HG02571 (cell line): Measurements from ENCODE around the gene GNRH2.
A peak's percentile ranks its signal among the peaks of the same experiment; 100 is the strongest.
"Not testable (repeated sequence)": the region's sequence is repeated elsewhere in the genome, so short reads cannot be mapped to it uniquely, and the experiment has no call there.

Experiments
- ATAC-seq: cut with Tn5 transposase; IDR thresholded peaks from one replicate; pipeline ENCODE4 v1.9.1; 2021; ENCODE audit warnings: mild to moderate bottlenecking, moderate library complexity; ENCODE audit not compliant: unreplicated experiment

Gene GNRH2

DNA sequence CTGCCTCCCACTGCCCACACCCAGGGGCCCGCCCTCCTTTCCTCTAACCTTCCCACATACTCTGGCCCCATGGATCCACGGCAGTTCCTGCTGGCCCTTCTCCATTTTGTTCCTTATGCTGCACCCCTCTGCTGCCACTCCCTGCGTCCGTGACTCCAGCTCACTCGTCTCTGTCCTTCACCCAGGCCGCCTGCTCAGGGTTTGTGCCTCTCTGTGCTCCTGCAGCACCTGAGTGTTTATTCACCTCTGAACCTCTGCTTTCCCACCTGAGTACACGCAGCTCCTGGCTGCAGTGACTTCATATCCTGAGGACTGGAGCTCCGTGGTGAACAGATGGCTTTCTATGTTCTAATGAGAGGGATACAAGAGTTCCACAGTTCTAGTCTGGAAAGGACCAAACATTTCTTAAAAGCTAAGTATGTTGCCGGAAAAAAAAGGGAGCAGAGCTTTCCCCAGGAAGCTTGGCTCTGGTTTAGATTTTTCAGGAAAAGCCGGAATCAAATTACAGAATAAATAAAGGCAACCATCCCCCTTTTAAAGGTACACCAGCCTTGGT is 1.5 kb upstream of the GNRH2 start:
- no peak for ATAC-seq

DNA sequence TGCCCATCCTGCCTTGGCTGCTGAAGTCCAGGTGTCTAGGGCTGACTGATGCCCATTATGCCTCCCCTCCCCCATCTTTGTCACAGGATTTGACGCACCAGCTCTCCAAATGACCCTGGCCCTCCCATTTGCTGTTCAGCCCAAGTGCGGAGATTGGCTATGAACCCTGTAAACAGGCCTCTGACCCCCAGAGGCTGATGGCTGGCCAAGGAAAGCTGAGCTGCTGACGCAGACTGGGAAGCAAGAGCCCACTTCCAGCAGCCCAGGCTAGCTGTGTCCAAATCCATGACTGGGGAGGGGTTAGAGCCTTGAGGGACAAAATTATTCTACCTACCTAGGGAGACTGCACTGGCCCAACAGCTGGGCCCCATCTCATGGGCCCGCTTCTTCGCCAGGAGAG is 797 bp upstream of the GNRH2 start:
- ATAC-seq, result no peak

DNA sequence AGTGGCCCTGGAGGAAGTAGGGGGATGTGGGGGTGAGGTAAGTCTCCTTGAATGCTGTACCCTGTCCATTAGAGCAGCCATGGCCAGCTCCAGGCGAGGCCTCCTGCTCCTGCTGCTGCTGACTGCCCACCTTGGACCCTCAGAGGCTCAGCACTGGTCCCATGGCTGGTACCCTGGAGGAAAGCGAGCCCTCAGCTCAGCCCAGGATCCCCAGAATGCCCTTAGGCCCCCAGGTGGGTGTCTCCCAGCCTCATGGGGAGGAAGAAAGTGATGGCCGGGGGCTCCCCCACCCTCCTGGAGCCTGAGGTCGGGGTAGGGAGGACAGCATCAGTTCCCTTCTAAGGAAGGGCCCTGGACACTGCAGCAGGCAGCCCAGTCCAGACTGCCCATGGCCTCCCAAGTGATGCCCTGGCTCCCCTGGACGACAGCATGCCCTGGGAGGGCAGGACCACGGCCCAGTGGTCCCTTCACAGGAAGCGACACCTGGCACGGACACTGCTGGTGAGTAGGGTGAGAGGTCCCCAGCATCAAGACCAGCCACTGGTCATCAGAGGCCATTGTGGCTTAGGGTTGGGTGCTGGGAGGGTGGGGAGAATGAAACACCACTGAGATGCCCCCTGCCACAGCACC is 1.0 kb downstream of the GNRH2 start:
- no peak for ATAC-seq

DNA sequence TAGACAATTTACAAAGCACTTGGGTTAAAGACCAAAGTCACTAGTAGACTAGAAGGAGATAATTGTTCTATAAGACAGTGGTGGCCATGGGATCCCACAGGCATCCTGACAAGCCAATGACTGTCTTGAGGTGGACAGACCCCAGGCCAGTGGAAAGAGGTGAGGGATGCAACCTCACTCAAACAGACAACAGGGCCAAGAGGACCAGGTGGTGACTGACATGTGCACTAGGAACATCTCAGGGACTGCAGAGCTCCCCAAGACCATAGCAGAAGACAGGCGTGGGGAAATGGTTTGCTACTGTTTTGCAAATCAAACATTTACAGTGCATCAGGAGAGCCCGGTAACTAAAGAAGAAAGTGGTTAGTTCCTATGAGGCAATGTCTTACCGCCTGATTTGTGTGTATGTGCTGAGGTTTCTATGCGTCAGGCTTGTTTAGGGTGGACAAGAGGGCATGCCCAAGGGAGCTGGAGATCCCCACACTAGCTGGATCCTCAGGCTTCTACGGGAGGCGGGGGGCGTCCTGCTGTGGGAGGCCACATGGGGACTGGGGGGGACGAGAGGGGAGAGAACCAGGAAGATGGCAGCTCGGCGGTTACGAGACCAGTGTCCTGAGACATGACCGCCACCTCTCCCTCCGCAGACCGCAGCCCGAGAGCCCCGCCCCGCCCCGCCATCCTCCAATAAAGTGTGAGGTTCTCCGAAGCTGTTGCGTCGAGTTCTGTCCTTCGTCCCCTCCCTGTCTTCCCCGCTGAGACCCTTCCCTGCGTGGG is 1.8 kb downstream of the GNRH2 start:
- peak; percentile 47 for ATAC-seq

DNA sequence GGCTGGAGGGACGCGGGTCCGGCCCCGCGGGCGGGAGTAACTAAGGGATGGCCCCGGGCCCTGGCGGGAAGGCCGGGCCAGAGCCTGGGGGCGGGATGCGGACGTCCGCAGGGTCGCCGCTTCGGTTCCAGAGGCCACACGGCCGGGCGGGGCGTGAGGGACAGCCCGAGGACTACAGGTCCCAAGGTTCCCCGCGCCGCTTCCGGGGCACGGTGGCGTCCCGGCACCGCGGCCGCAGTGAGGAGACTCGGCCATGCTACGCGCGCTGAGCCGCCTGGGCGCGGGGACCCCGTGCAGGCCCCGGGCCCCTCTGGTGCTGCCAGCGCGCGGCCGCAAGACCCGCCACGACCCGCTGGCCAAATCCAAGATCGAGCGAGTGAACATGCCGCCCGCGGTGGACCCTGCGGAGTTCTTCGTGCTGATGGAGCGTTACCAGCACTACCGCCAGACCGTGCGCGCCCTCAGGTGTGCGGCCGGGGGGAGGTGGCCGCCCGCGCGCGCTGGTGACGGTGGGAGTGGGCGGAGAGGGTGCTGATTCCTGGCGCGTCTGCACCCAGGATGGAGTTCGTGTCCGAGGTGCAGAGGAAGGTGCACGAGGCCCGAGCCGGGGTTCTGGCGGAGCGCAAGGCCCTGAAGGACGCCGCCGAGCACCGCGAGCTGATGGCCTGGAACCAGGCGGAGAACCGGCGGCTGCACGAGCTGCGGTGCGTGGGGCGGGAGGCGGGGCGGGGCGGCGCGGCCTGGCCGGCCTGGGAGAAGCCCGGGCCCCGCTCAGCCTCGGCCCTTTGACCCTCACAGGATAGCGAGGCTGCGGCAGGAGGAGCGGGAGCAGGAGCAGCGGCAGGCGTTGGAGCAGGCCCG is 2.6 kb downstream of the GNRH2 start, which contains the start of gene MRPS26:
MRPS26 (plus strand) TSS at position 237 of the 861 bp plus-strand sequence; CDS start at position 254, 17 bp downstream.
- peak; percentile 82 for ATAC-seq

DNA sequence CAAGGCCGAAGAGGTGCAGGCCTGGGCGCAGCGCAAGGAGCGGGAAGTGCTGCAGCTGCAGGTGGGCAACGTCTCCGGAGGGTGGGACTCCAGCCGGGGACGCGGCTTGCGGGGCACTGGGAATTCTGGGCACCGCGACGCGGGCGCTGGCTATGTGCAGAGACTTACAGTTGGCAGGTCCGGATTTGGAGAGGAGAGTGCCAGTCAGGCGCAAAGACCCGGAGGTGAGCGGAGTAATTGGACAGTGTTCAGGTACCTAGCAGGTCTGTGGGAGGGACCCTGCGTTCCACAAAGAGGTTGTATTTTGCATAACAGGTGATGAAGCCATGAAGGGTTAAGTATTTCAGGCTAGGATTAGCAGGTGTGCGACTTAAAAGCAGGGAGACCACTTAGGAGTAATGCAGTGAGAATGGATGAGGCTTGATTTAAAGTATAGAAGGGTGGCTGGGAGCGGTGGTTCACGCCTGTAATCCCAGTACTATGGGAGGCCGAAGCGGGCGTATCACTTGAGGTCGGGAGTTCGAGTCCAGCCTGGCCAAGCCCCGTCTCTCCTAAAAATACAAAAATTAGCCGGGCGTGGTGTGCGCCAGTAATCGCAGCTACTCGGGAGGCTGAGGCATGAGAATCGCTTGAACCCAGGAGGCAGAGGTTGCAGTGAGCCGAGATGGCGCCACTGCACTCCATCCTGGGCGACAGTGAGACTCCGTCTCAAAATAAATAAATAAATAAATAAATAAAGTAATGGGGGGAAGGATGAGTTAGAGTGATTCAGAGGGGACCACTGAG is 3.4 kb downstream of the GNRH2 start:
- no peak for ATAC-seq

DNA sequence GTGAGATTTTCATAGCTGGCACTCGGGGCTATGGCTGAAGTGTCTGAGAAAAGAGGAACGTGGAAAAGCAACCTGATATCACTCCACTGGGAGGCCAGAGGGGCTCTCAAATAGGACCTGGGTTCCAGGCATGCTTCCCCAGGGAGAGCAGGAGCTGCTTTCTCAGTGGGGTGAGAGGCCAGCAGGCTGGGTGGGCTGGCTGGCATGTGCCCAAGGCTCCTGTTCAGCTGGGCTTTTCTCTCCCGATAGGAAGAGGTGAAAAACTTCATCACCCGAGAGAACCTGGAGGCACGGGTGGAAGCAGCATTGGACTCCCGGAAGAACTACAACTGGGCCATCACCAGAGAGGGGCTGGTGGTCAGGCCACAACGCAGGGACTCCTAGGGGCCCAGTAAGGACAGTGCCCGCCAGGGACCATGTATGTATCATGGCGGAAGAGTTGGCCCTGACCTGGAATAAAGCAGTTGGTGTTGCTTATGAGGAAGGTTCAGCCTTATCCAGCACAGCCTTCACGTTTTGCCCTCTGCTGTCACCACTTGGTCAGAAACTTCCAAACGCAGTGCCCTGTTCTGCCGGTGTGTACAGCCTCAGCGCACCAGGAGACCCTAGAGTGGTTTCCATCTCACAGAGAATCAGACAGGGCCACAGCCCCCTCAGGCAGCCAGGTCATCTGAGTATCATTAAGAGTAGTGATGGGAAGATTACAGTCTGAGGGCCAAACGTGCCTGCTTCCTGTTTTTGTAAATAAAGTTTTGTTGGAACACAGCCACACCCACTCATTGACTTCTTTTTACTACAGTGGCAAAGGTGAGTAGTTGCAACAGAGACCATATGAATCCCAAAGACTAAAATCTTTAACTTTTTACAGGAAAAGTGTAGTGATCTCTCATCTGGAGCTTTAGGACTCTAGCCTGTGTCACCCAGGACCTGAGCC is 4.3 kb downstream of the GNRH2 start:
- no peak for ATAC-seq

DNA sequence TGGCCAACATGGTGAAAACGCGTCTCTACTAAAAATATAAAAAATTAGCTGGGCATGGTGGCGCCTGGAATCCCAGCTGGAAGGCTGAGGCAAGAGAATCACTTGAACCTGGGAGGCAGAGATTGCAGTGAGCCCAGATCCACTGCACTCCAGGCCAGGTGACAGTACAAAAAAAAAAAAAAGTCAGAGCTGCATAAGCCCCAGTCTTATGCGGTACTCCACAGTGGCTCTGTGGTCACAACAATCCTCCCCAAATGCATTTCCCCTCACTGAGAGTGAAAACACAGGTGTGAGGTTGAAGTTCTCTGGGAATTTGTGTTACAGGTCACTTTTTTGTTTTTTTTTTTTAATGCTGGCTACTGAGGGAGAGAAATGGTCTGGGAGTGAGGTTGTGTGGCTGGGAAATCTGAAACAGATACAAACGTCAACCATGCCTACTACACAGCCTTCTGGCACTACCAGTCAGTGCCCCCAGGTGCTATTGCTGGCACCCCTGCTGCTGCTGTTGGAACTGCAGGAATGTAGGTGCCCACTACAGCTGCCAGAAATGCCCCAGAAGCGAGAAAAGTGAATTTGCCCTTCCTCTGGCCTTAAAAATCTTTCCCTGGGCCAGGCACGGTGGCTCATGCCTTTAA is 8.1 kb downstream of the GNRH2 start:
- no peak for ATAC-seq

DNA sequence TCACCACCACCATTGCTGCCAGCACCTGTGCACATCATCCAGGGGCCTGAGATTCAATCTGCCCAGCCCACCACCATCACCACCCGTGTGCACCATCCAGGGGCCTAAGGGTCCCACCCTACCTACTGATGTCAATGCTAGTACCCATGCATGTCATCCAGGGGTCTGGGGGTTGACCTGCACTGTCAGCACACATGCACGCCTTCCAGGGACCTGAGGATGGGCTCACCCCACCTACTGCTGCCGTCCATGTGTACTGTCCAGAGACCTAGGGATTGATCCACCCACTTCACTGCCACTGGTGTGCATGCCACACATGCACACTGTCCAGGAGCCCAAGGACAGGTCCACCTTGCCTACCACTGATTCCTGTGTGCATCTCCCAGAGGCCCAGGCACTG is 16.1 kb downstream of the GNRH2 start:
- no peak for ATAC-seq

DNA sequence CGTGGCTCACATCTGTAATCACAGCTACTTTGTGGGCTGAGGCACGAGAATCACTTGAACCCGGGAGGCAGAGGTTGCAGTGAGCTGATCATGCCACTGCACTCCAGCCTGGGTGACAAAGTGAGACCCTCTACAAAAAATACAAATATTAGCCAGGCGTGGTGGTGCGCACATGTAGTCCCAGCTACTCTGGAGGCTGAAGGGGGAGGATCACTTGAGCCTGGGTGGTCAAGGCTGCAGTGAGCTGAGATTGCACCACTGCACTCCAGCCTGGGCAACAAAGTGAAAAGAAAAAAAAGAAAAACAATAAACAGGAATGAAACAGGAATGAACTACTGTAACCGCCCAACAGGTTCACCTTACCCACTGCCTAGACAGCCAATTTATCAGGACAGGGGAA is 20.7 kb downstream of the GNRH2 start:
- ATAC-seq, result not testable (repeated sequence)

DNA sequence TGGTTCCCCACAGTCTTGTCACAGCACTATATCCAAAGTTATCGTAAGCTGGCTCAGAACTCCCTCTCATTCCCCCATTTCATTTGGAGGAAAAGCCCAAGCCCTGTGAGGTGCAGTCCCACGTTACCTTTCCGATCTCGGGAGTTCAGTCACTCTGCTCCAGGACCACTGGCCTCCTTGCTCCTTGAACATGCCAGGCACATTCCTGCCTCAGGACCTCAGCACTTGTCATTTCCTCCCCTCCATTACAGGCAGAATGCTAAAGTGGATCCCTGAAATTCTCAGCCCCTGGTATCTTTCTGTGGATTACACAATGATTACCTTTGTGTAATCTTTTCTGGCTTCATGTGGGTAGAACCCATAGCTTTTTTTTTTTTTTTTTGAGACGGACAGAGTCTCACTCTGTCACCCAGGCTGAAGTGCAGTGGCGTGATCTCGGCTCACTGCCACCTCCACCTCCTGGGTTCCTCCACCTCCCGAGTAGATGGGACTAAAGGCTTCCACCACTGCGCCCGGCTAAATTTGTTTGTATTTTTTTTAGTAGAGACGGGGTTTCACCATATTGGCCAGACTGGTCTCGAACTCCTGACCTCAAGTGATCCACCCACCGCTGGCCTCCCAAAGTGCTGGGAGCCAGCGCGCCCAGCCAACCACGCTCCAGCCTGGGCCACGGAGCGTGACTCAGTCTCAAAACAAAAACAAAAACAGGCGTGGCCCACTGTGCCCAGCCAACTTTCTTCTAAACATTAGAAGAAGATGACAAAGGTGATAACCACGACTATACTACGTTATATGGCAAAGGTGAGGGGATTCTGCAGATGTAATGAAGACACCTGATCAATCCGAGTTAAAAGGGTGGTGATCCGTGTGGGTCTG is 24.0 kb downstream of the GNRH2 start:
- ATAC-seq, result no peak

DNA sequence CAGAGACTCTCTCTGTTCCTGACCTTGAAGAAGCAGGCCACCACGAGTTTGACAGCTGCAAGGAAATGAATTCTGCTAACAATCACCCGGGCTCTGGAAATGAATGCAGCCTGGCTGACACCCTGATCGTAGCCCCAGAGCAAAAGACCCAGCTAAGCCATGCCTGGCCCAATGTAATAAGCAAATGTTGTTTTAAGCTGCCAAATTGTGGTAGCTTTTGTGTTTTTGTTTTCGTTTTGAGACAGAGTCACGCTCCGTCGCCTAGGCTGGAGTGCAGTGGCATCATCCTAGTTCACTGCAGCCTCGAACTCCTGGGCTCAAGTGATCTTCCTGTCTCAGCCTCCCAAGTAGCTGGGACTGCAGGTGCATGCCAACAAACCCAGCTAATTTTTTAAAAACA is 24.7 kb downstream of the GNRH2 start:
- no peak for ATAC-seq

DNA sequence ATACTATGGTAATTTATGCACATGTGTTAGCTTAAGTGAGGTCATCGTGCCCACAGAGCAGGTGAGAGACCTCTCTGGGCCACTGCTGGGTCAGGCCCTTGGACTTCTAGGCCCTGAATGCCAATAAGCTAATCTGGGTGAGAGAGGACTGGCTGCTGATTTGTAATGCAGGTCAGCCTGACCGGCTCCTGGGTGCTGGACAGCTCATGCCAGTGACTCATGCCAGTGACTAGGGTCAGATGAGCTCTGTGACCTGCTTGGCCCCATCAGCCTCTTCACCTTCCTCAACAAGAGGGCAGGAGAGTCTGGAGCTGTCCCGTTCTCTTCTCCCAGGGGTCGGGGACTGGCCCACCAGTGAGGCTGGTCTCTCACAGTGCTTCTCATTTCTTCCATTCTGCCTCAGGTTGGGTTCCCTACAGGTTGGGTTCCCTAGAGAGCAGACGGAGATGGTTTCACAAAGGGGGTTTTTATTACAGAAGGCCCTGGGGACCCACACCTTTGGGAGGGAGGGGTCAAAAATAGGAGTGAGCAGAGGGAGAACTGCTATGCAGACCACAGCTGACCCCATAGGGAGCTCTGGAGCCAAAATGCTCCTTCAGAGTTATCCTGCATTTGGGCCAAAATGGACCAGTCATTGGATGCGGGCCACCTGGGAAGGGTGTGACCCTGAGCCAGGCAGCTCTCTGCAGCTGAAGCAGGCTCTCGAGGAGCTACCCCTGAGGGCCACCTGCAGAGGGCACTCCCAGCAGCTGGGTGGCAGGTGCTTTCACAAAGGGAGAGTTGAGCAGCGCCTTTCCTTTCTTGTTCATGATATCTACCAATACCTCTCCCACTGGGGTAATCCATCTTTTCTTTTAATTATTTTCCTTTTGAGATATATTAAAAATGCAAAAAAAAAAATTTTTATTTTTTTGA is 25.8 kb downstream of the GNRH2 start:
- no peak for ATAC-seq

DNA sequence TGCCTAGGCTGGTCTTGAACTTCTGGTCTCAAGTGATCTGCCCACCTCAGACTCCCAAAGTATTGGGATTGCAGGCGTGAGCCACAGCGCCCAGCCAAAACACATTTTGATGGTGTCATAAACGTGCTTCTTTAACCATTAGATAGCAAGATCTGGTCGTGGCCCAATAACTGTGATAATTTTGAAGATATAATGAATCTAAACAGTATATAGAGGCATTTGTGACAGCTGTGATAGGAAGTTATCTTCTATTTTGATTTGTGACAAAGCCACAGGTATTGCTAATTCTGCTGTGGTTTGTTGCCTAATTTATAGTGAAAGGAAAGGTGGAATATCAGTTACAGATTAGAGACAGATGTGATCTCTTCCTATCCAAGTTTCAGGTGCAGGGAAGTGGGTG is 27.3 kb downstream of the GNRH2 start:
- no peak for ATAC-seq

DNA sequence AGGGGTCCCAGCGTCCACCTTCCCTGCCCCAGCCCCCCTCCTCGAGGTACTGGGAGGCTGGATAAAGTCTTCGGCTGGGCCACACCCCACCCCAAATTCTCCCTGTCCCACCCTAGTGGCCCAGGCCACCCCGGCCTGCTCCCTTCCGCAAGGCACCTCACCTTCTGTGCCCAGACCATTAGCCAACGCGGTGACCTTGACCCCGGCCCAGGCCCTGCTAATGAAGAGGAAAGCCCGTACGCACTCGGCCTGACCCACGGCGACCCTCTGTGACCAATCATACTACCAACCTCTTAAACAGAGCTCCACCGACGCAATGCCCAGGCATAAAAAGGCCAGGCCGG is 27.8 kb downstream of the GNRH2 start:
- no peak for ATAC-seq

DNA sequence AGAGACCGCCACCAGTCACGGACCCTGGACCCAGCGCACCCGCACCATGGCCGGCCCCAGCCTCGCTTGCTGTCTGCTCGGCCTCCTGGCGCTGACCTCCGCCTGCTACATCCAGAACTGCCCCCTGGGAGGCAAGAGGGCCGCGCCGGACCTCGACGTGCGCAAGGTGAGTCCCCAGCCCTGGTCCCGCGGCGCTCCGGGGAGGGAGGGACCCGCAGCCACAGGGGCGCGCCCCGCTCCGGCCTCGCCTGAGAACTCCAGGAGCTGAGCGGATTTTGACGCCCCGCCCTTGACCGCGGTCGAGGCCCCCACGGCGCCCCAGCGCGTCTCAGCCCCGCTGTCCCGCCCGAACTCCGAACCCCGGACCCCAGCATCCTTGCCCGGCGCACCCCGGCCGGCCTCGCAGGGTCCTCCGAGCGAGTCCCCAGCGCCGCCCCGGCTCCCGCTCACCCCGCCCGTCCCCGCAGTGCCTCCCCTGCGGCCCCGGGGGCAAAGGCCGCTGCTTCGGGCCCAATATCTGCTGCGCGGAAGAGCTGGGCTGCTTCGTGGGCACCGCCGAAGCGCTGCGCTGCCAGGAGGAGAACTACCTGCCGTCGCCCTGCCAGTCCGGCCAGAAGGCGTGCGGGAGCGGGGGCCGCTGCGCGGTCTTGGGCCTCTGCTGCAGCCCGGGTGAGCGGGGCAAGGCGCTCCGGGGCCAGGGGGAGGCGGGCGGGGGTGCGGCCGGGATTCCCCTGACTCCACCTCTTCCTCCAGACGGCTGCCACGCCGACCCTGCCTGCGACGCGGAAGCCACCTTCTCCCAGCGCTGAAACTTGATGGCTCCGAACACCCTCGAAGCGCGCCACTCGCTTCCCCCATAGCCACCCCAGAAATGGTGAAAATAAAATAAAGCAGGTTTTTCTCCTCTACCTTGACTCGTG is 28.4 kb downstream of the GNRH2 start, which contains the start of gene OXT:
OXT (plus strand) TSS at position 11 of the 920 bp plus-strand sequence; CDS start at position 47, 36 bp downstream.
- ATAC-seq, result no peak
